Ascending aorta (tissue), 2 donors: ENCODE results near the gene TMEM263. TPM values are rescaled to one million over a fixed set of nuclear protein-coding genes. Genes with fewer than 3 reads are reported as not detected.

Experiments used
- DNase-seq, 2 donors: peaks; one replicate each; pipeline ENCODE4 v3.0.0-alpha.2; 2019; ENCODE audit warnings: low spot score in 2 of 2
- H3K27ac ChIP-seq, 2 donors: fragments of 200-600 bp; sonication (generic); one replicate each; pipeline ENCODE4 v1.5.1; 2016 to 2017; ENCODE audit warnings: mild to moderate bottlenecking in 1 of 2
- H3K27me3 ChIP-seq: fragments of 200-600 bp; sonication (generic); one replicate; pipeline ENCODE4 v1.5.1; 2017
- H3K36me3 ChIP-seq, 2 donors: fragments of 200-600 bp; sonication (generic); one replicate each; pipeline ENCODE4 v1.5.1; 2016
- H3K4me1 ChIP-seq, 2 donors: fragments of 200-600 bp; sonication (generic); one replicate each; pipeline ENCODE4 v1.5.1; 2016 to 2017; ENCODE audit warnings: mild to moderate bottlenecking in 1 of 2
- H3K4me3 ChIP-seq, 2 donors: fragments of 200-600 bp; sonication (generic); one replicate each; pipeline ENCODE4 v1.5.1; 2016 to 2017; ENCODE audit warnings: mild to moderate bottlenecking in 1 of 2
- H3K9me3 ChIP-seq, 2 donors: fragments of 200-600 bp; sonication (generic); one replicate each; pipeline ENCODE4 v1.5.1; 2016
- intact Hi-C: fragments of 100-400 bp; cut with DNase I; formaldehyde crosslinking; loops from one replicate; pipeline ENCODE4 v1.15.1; 2023
- total RNA-seq: library from RNA; depleted of rRNA; stranded (reverse); fragments of >200 nt; gene quantifications from one replicate; pipeline ENCODE4 v1.1.0, GENCODE V29; 2016
- TF ChIP-seq, protein P1 (sequence below), 3 experiments: fragments of 200-600 bp in 2 of 3; fragments of 450-650 bp in 1 of 3; sonication (generic) in 2 of 3; IDR thresholded peaks; one replicate each; pipeline ENCODE4 v1.5.1; 2016 to 2019; ENCODE audit warnings: antibody characterized with exemption in 3 of 3, mild to moderate bottlenecking in 1 of 3, moderate library complexity in 1 of 3

TMEM263 gene
- total RNA-seq, 1 donor from 2014 or later = 27.0 TPM

DNA sequence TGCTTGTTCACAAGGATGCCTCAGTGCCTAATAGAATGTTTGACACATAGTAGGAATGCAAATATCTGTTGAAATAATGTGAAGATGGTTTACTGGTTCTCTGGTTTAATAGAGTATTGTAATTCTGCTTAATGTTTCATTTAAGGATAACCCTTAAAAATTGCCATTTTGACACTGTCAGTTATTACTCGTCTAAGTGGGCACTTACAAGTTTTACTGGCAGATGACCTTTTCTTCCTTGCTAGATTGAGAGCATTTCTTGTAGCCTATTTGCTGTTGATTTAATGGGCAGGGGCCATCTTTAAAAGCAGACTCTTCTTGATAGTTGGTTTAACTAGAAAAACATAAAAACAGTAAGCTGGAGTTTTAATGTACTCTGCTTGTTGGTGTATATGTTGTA lies 1.9 kb downstream of the TMEM263 start:
- peak overlapping the region in 1 of 2 donors; percentile 99 for H3K27ac ChIP-seq
- H3K27me3 ChIP-seq = no peaks in the 10 kb centered on the region
- TF ChIP-seq, protein P1, sequence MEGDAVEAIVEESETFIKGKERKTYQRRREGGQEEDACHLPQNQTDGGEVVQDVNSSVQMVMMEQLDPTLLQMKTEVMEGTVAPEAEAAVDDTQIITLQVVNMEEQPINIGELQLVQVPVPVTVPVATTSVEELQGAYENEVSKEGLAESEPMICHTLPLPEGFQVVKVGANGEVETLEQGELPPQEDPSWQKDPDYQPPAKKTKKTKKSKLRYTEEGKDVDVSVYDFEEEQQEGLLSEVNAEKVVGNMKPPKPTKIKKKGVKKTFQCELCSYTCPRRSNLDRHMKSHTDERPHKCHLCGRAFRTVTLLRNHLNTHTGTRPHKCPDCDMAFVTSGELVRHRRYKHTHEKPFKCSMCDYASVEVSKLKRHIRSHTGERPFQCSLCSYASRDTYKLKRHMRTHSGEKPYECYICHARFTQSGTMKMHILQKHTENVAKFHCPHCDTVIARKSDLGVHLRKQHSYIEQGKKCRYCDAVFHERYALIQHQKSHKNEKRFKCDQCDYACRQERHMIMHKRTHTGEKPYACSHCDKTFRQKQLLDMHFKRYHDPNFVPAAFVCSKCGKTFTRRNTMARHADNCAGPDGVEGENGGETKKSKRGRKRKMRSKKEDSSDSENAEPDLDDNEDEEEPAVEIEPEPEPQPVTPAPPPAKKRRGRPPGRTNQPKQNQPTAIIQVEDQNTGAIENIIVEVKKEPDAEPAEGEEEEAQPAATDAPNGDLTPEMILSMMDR (IDR thresholded peaks at IDR 0.05) = no peak
- DNase-seq = no peak
- no peaks in the 10 kb centered on the region for H3K9me3 ChIP-seq
- H3K4me1 ChIP-seq = peaks cover 2 to 34% of the 10 kb centered on the region in 2 donors
- peak overlapping the region; percentile 85 to 99 for H3K4me3 ChIP-seq
- intact Hi-C loops = no loop called here
- H3K36me3 ChIP-seq = no peaks in the 10 kb centered on the region

DNA sequence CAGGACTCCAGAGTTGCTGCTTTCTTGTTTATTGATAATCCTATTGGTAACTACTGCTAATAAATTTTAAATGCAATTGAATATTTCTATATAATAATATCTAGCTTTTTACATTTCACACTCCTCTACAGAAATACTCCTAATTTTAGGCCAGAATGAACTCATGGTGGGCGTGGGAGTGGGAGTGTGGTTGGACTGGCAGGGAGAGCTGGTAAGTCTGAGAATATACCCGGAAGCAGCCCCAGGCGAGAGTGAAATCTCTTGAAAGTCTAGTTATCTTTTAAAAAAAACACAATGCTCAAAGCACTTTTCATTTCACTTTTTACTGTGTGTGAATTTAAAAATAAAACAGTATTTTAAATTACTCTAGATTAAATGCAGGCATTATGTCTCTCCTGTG lies 4.7 kb downstream of the TMEM263 start:
- intact Hi-C loops = no loop called here
- TF ChIP-seq, protein P1 (IDR thresholded peaks at IDR 0.05) = no peak
- Histone ChIP-seq H3K4me1 (peaks cover 2 to 35% of the 10 kb centered on the region in 2 donors), H3K27ac (no peak overlapping the region), H3K9me3 (no peaks in the 10 kb centered on the region), H3K27me3 (no peaks in the 10 kb centered on the region), H3K4me3 (no peak overlapping the region), H3K36me3 (peaks cover 0 to 9% of the 10 kb centered on the region in 2 donors)
- DNase-seq = no peak

DNA sequence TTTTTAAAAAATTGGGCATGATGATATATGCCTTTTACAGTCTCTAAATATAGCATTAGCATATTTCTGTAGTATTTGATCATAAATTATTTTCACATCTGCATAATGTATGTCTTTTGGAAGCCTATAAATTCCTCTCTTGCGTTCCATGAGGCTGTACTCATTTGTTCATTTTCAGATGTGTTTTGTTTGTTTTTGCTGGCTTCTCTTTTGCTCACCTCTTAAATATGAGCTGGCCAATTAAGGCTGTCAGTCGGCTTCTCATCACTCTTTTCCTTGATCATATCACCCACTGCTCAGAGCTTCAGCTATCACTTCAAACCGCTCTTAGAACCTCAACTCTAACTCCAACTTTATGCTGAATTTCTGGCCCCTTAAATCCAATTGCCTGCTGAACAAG lies 6.6 kb downstream of the TMEM263 start:
- no peak overlapping the region for H3K4me3 ChIP-seq
- peaks cover 3 to 16% of the 10 kb centered on the region in 2 donors for H3K36me3 ChIP-seq
- no peak for DNase-seq
- TF ChIP-seq, protein P1 (IDR thresholded peaks at IDR 0.05) = no peak
- H3K4me1 ChIP-seq = peaks cover 2 to 35% of the 10 kb centered on the region in 2 donors
- no peaks in the 10 kb centered on the region for H3K9me3 ChIP-seq
- no peaks in the 10 kb centered on the region for H3K27me3 ChIP-seq
- intact Hi-C loops = no loop called here
- H3K27ac ChIP-seq = no peak overlapping the region

DNA sequence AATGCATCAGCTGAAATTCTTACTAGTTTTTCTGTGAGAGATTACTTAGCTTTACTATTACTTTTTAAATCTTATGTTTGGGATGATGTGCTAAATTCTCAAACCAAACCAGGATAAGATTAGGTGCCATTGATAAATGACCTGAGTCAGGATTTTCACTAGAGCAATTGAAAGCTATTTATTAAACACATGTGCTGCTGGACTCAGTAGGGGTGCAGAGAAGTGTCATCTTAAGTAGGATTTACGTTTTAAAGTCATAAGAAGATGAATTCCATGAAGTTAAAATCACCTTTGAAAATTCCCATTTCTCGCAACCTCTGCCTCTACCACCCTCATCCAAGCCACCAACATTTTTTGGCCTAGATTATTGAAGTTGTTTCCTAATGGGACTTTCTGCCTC lies 8.8 kb downstream of the TMEM263 start:
- H3K4me3 ChIP-seq = no peak overlapping the region
- H3K27me3 ChIP-seq = no peaks in the 10 kb centered on the region
- no peaks in the 10 kb centered on the region for H3K9me3 ChIP-seq
- H3K4me1 ChIP-seq = peaks cover 2 to 18% of the 10 kb centered on the region in 2 donors
- no peak for DNase-seq
- intact Hi-C loops = no loop called here
- no peak overlapping the region for H3K27ac ChIP-seq
- TF ChIP-seq, protein P1 (IDR thresholded peaks at IDR 0.05) = no peak
- H3K36me3 ChIP-seq = peaks cover 26 to 36% of the 10 kb centered on the region in 2 donors

DNA sequence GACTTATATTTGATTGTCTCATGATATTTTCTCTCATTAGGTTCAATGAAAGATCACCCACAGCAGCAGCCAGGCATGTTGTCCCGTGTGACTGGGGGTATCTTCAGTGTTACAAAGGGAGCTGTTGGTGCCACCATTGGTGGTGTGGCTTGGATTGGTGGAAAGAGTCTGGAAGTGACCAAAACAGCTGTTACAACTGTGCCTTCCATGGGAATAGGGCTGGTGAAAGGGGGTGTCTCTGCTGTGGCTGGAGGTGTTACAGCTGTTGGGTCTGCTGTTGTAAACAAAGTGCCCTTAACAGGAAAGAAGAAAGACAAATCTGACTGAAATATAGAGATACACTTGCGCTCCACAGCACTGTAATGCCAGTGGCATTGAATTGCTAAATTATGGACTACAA lies 15.4 kb downstream of the TMEM263 start:
- TF ChIP-seq, protein P1 (IDR thresholded peaks at IDR 0.05) = no peak
- Histone ChIP-seq H3K4me1 (peaks cover under 1 to 11% of the 10 kb centered on the region in 2 donors), H3K27ac (no peak overlapping the region), H3K27me3 (no peaks in the 10 kb centered on the region), H3K36me3 (peaks cover 44 to 48% of the 10 kb centered on the region in 2 donors), H3K4me3 (no peak overlapping the region), H3K9me3 (no peaks in the 10 kb centered on the region)
- intact Hi-C loops = no loop called here
- no peak for DNase-seq

DNA sequence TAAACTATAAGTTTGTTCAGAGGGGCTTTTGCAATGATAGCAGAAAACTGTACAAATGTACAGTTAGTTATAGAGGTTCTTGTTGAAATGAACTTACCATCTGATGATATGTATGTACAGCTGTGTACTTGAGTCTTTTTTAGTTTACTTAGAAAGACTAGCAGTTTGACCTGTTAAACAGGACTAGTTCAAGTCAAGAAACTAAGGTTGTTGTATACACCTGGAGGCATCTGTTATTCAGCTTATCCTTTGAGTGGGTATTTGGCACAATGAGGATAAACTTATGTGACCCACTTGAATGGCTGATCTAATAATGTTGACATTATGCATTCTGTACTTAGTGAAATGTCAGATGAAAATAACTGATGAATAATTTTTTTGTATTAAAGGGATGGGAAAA lies 17.8 kb downstream of the TMEM263 start:
- intact Hi-C loops = no loop called here
- TF ChIP-seq, protein P1 (IDR thresholded peaks at IDR 0.05) = no peak
- Histone ChIP-seq H3K4me1 (peaks cover 2 to 30% of the 10 kb centered on the region in 2 donors), H3K27ac (no peak overlapping the region), H3K4me3 (no peak overlapping the region), H3K36me3 (peaks cover 28 to 29% of the 10 kb centered on the region in 2 donors), H3K27me3 (no peaks in the 10 kb centered on the region), H3K9me3 (no peaks in the 10 kb centered on the region)
- DNase-seq = no peak
